HepG2 (cell line): ENCODE data around the gene HADHA.

Experiments
- BRF2 ChIP-seq: sonication (generic); formaldehyde crosslinking; IDR thresholded peaks from 2 replicates; pipeline ENCODE4 v1.8.1; 2022; ENCODE audit warnings: mild to moderate bottlenecking, missing genetic modification reagents
- CTCF ChIP-seq: sonication (generic); formaldehyde crosslinking; IDR thresholded peaks from 2 replicates; pipeline ENCODE4 v1.5.0; 2020; ENCODE audit warnings: mild to moderate bottlenecking, missing genetic modification reagents, moderate library complexity
- FOSL2 ChIP-seq: sonication (generic); formaldehyde crosslinking; IDR thresholded peaks from 2 replicates; pipeline ENCODE4 v1.4.0; 2020; ENCODE audit warnings: missing genetic modification reagents
- JUND ChIP-seq: sonication (generic); formaldehyde crosslinking; IDR thresholded peaks from 2 replicates; pipeline ENCODE4 v1.8.0; 2022; ENCODE audit warnings: mild to moderate bottlenecking, missing genetic modification reagents
- MTA1 ChIP-seq: sonication (generic); formaldehyde crosslinking; IDR thresholded peaks from 2 replicates; pipeline ENCODE4 v1.4.0; 2020; ENCODE audit warnings: missing genetic modification reagents, mild to moderate bottlenecking, borderline replicate concordance
- MZF1 ChIP-seq: sonication (generic); formaldehyde crosslinking; IDR thresholded peaks from 2 replicates; pipeline ENCODE4 v1.8.1; 2023; ENCODE audit warnings: mild to moderate bottlenecking, missing genetic modification reagents, borderline replicate concordance
- NR2C2 ChIP-seq: sonication (generic); formaldehyde crosslinking; IDR thresholded peaks from 2 replicates; pipeline ENCODE4 v1.4.0; 2020; ENCODE audit warnings: missing genetic modification reagents, mild to moderate bottlenecking, moderate library complexity, borderline replicate concordance
- PHF8 ChIP-seq: sonication (generic); formaldehyde crosslinking; IDR thresholded peaks from 2 replicates; pipeline ENCODE4 v1.5.0; 2020; ENCODE audit warnings: missing genetic modification reagents
- RAD21 ChIP-seq: fragments of 450-650 bp; formaldehyde crosslinking; IDR thresholded peaks from 2 replicates; pipeline ENCODE4 v1.5.0; 2020; ENCODE audit warnings: mild to moderate bottlenecking
- ZBTB2 ChIP-seq: sonication (generic); formaldehyde crosslinking; IDR thresholded peaks from 2 replicates; pipeline ENCODE4 v1.8.0; 2022; ENCODE audit warnings: low read depth, missing genetic modification reagents
- ZZZ3 ChIP-seq: sonication (generic); formaldehyde crosslinking; IDR thresholded peaks from 2 replicates; pipeline ENCODE4 v1.4.0; 2020; ENCODE audit warnings: missing genetic modification reagents, mild to moderate bottlenecking, borderline replicate concordance
- TF ChIP-seq, protein P1 (sequence below): sonication (generic); formaldehyde crosslinking; IDR thresholded peaks from 2 replicates; pipeline ENCODE4 v1.4.0; 2020; ENCODE audit warnings: missing genetic modification reagents

GRCh38 chr2:26285931-26286330 lies 41.5 kb upstream of the HADHA start:
- no peak for TF ChIP-seq BRF2
- no peak for TF ChIP-seq ZBTB2
- TF ChIP-seq, protein P1, sequence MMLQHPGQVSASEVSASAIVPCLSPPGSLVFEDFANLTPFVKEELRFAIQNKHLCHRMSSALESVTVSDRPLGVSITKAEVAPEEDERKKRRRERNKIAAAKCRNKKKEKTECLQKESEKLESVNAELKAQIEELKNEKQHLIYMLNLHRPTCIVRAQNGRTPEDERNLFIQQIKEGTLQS (CRISPR knock-in tag), result no peak
- no peak for TF ChIP-seq ZZZ3 (CRISPR knock-in tag)
- TF ChIP-seq RAD21 (CRISPR knock-in tag), result no peak
- no peak for TF ChIP-seq MTA1 (CRISPR knock-in tag)
- TF ChIP-seq CTCF (CRISPR knock-in tag), result no peak
- TF ChIP-seq MZF1, result no peak
- TF ChIP-seq NR2C2 (CRISPR knock-in tag), result no peak
- no peak for TF ChIP-seq JUND
- TF ChIP-seq FOSL2 (CRISPR knock-in tag), result no peak
- no peak for TF ChIP-seq PHF8 (CRISPR knock-in tag)
